HG03342 (cell line): Measurements from ENCODE around the gene DCK.

Experiments used
- ATAC-seq: cut with Tn5 transposase; IDR thresholded peaks from one replicate; pipeline ENCODE4 v1.9.1; 2021; ENCODE audit warnings: mild to moderate bottlenecking, moderate library complexity; ENCODE audit not compliant: unreplicated experiment

Gene DCK

DNA sequence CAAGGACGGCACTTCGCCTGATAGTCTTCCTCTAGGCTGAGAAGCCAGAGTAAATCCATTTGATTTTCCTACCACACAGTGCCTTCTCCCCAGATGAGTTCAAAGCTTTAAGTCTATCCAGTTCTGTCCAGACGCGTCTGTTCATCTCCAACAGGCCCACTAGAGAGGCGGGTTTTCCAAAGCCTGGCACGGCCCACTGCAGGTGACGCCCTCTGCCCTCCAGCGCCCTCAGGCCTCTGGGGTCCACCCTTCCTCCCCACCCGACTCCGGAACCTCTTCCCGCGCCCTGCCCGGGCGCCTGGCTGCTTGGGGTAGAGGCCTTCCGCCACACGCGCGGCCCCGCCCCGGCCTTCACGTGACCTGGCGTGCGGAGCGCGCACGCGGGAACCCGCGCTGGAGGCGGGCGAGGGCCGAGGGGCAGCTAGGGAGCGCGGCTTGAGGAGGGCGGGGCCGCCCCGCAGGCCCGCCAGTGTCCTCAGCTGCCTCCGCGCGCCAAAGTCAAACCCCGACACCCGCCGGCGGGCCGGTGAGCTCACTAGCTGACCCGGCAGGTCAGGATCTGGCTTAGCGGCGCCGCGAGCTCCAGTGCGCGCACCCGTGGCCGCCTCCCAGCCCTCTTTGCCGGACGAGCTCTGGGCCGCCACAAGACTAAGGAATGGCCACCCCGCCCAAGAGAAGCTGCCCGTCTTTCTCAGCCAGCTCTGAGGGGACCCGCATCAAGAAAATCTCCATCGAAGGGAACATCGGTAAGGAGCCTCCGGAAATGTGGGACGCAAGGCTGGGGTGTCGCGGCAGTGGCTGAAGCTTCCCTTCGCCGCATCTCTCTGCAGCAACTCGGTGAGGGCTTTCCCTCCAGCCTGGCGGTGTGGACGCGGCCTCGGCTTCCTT, at the start of gene DCK:
Gene DCK (plus strand): TSS at position 469 of the 888 bp plus-strand sequence. CDS start 187 bp downstream, at position 656.
- ATAC-seq = peak; percentile 81

DNA sequence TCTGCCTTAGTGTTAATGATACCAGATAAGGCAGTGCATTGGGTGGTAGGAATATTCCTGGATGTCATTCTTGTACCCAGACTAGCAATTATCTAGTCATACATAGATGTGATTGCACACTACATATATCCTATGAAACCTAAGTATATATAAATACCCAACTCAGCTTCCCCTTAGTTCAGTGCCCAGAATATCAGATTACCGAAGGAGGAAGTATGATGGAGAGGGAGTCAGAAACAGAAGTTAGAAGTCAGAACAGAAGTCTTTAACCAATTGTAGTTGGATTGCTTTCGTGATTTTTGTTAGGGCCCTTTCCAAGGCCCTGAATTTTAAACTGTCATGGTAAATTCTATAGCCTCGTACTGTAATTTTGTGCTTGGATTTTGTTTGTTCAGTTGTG, 48.4 kb upstream of the DCK start:
- ATAC-seq = peak; percentile 46

- ATAC-seq = no peak
Observed at GRCh38 chr4:70945452-70946055, 47.9 kb upstream of the DCK start.

DNA sequence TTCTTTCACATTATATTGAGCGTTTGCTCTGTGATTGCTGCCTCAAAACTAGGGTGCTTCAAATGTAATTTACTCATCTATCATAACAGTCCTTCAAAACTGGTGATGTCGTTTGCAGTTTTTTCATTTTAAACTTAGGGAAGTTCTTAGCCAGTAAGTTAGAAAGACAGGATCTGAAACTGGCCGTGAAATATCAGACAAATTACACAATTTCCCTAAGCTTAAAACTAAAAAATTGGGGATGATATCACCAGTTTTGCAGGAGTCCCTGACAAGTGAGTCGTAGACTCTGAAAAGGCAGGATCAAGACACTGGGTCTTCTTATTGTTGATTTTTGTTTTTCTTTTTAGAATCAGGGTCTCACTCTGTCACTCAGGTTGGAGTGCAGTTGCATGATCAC, 46.5 kb upstream of the DCK start:
- no peak for ATAC-seq

GRCh38 chr4:70948665-70949260, 44.7 kb upstream of the DCK start:
- ATAC-seq = peak; percentile 44

GRCh38 chr4:70954032-70954431, 39.4 kb upstream of the DCK start:
- ATAC-seq = no peak

- ATAC-seq = no peak
Observed at GRCh38 chr4:70956549-70957210, 36.8 kb upstream of the DCK start.

DNA sequence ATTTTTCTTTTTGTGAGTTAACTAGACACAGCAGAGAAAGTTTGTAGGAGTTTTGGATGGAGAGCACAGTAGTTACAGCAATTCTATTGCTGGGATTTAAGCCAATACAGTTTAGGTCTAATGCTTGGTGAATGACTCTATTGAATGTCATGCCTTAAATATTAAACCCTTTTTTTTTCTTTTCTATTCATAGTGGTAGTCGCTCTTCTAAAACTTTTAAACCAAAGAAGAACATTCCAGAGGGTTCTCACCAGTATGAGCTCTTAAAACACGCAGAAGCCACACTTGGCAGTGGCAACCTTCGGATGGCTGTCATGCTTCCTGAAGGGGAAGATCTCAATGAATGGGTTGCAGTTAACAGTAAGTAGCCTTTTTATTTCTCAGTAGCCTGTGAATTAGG, 34.8 kb upstream of the DCK start:
- no peak for ATAC-seq

- no peak for ATAC-seq
Observed at GRCh38 chr4:70969076-70969475, 24.4 kb upstream of the DCK start.

- ATAC-seq = no peak
Observed at GRCh38 chr4:70976252-70976651, 17.2 kb upstream of the DCK start.

- peak; percentile 74 for ATAC-seq
Observed at GRCh38 chr4:70979445-70980008, 13.9 kb upstream of the DCK start.

GRCh38 chr4:70980196-70980595, 13.3 kb upstream of the DCK start:
- no peak for ATAC-seq

GRCh38 chr4:70984106-70984505, 9.3 kb upstream of the DCK start:
- no peak for ATAC-seq

- no peak for ATAC-seq
Observed at GRCh38 chr4:70984589-70984988, 8.9 kb upstream of the DCK start.

DNA sequence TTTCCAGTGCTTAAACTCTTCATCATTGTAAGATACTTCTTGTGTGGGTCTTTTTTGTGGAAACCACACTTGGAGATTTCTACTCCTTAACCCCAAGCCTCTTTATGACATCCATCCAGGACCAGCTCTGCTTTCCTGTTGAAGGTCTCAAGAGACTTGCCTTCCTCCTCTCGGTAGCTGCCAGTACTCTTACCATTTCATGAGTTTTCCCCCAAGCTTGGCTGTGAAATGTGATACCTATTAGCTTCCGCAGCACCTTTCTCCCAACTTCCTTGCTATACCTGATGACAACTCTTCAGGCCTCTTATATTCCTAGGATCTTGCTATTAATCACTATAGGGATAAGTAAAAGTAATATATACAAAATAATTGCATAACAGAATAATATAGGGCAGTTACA, 1.9 kb upstream of the DCK start:
- ATAC-seq = no peak

DNA sequence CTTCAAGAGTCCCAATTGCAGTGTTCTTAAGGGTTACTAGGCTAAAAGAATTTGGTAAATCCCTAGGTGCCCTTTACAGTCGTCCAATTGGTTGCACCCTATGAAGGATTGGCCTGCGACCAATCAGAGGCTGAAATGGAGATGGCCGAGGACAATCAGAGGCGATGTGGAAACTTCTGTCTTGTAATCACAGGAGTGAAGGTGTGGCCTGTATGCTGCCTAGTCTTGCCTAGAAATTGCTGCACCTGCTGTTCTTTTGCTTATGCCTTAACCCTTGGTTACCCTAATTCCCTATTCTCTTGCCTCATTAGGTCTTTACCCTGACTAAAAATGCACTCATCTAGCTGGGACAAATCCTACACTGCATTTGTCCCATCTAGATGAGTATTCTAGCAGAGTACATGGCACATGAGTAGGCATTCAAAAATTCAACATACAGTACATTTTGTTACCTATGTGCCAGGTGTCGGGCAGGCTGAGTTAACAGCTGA, 1.0 kb upstream of the DCK start:
- ATAC-seq = no peak

DNA sequence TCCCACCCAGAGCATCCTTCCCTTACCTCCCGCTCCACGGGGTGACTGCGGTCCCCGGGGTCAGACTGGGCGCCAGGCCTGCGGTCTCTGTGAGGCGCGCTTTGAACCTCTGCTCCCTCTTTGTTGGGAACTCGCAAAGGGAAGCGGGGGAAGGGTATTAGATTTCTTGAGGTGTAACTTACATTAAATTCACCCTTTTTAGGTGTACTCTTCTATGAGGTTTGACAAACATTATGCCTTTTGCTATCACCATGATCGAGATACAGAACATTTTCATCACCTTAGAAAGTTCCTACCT, 569 bp downstream of the DCK start:
- no peak for ATAC-seq

GRCh38 chr4:70994387-70995099, 1.1 kb downstream of the DCK start:
- peak; percentile 43 for ATAC-seq

DNA sequence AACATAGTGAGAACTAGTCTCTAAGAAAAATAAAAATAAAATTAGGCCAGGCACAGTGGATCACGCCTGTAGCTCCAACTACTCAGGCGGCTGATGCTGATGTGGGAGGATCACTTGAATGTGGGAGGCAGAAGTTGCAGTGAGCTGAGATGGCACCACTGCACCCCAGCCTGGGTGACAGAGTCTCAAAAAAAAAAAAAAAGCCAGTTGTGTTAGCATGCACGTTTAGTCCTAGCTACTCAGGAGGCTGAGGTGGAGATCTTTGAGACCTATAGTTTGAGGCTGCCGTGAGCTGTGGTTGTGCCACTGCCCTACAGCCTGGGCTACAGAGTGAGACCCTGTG, 2.5 kb downstream of the DCK start:
- ATAC-seq = no peak

DNA sequence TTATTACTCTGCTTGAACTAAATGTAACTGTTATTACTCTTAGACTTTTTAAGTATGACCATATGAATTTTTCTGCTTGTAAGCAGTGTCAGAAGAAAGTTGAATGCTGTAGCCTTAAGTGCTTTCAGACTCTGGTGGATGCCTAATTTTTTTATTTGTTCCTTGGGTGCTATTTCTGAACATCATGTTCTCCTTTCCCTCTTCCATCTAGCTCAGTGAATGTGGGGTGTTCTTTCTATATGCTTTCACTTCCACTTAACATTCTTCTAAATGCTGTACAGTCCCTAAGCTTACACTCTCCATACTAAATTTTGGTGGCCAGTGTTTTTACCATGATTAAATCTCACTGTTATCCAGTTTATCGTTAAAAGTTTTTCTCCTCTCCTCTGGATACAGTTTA, 3.6 kb downstream of the DCK start:
- ATAC-seq = no peak

DNA sequence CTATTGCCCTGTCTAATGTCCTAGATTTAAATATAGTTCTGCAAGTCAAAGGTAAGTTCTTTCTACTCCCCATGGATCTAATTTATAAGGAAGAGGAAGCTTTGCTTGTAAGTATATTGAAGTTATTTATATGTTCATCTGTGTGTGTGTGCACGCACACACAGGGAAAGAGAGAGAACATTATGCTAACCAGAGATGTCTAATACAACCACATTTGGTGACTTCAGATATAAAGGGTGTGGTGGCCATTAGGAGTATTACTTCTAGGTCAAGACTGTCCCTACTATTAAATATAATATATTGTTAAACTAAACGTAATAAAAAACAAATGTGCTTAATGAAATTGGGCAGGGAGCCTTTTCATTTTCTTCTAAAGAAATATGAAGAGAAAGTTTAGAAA, 4.1 kb downstream of the DCK start:
- no peak for ATAC-seq
